SK-N-SH treated with all-trans-retinoic acid at 6 μM for 48 hours (cell line): ENCODE measurements around the gene MORC1.

Experiments used
- ATAC-seq: fragments of 200-7000 bp; cut with Tn5 transposase; 3 replicates; pipeline ENCODE4 v1.9.1; 2020; ENCODE audit warnings: mild to moderate bottlenecking, moderate library complexity
- ARNTL ChIP-seq: fragments of 450-650 bp; formaldehyde crosslinking; IDR thresholded peaks from 2 replicates; pipeline ENCODE4 v1.5.0; 2020; ENCODE audit warnings: low read depth, mild to moderate bottlenecking, moderate library complexity, borderline replicate concordance
- BACH2 ChIP-seq: fragments of 250-450 bp; sonication (Bioruptor Pico); IDR thresholded peaks from 2 replicates; pipeline ENCODE4 v1.9.0; 2021; ENCODE audit warnings: mild to moderate bottlenecking, borderline replicate concordance
- CREB5 ChIP-seq: fragments of 250-450 bp; sonication (Bioruptor Pico); IDR thresholded peaks from 2 replicates; pipeline ENCODE4 v1.5.1; 2020; ENCODE audit warnings: low read depth, mild to moderate bottlenecking, moderate library complexity
- CSDC2 ChIP-seq: fragments of 250-450 bp; sonication (Bioruptor Pico); IDR thresholded peaks from 2 replicates; pipeline ENCODE4 v1.5.0; 2020; ENCODE audit warnings: mild to moderate bottlenecking, moderate library complexity
- CSRNP3 ChIP-seq: fragments of 250-450 bp; sonication (Bioruptor Pico); IDR thresholded peaks from 2 replicates; pipeline ENCODE4 v1.5.1; 2021; ENCODE audit warnings: mild to moderate bottlenecking, moderate library complexity
- ESRRG ChIP-seq: fragments of 250-450 bp; sonication (Bioruptor Pico); IDR thresholded peaks from 2 replicates; pipeline ENCODE4 v1.6.1; 2021; ENCODE audit warnings: mild to moderate bottlenecking
- GLIS3 ChIP-seq: fragments of 250-450 bp; sonication (Bioruptor Pico); IDR thresholded peaks from 2 replicates; pipeline ENCODE4 v1.5.0; 2020; ENCODE audit warnings: mild to moderate bottlenecking, moderate library complexity
- ISL1 ChIP-seq: fragments of 250-450 bp; sonication (Bioruptor Pico); IDR thresholded peaks from 2 replicates; pipeline ENCODE4 v2.1.2; 2022; ENCODE audit warnings: mild to moderate bottlenecking, moderate library complexity
- OSR1 ChIP-seq: fragments of 250-450 bp; sonication (Bioruptor Pico); IDR thresholded peaks from 2 replicates; pipeline ENCODE4 v1.8.0; 2022; ENCODE audit warnings: moderate library complexity, mild to moderate bottlenecking, inconsistent platforms
- PATZ1 ChIP-seq: fragments of 250-450 bp; sonication (Bioruptor Pico); IDR thresholded peaks from 2 replicates; pipeline ENCODE4 v1.8.0; 2020; ENCODE audit warnings: mild to moderate bottlenecking, moderate library complexity, borderline replicate concordance
- POU6F1 ChIP-seq: fragments of 250-450 bp; sonication (Bioruptor Pico); IDR thresholded peaks from 2 replicates; pipeline ENCODE4 v1.8.0; 2021; ENCODE audit warnings: low read depth, mild to moderate bottlenecking, moderate library complexity, borderline replicate concordance
- PPARA ChIP-seq: fragments of 250-450 bp; sonication (Bioruptor Pico); IDR thresholded peaks from 2 replicates; pipeline ENCODE4 v1.5.0; 2020; ENCODE audit warnings: mild to moderate bottlenecking, borderline replicate concordance
- RARB ChIP-seq: fragments of 250-450 bp; sonication (Bioruptor Pico); IDR thresholded peaks from 2 replicates; pipeline ENCODE4 v1.8.0; 2021; ENCODE audit warnings: mild to moderate bottlenecking, moderate library complexity
- TCF4 ChIP-seq: fragments of 250-450 bp; sonication (Bioruptor Pico); IDR thresholded peaks from 2 replicates; pipeline ENCODE4 v1.8.0; 2021; ENCODE audit warnings: mild to moderate bottlenecking, moderate library complexity, borderline replicate concordance
- TOX ChIP-seq: fragments of 250-450 bp; sonication (Bioruptor Pico); IDR thresholded peaks from 2 replicates; pipeline ENCODE4 v1.8.0; 2021; ENCODE audit warnings: mild to moderate bottlenecking, moderate library complexity, borderline replicate concordance
- ZC3H10 ChIP-seq: fragments of 250-450 bp; sonication (Bioruptor Pico); IDR thresholded peaks from 2 replicates; pipeline ENCODE4 v1.5.1; 2021; ENCODE audit warnings: mild to moderate bottlenecking, moderate library complexity
- ZFP3 ChIP-seq: fragments of 250-450 bp; sonication (Bioruptor Pico); IDR thresholded peaks from 2 replicates; pipeline ENCODE4 v1.5.0; 2020; ENCODE audit warnings: mild to moderate bottlenecking, moderate library complexity
- ZFP30 ChIP-seq: fragments of 450-650 bp; formaldehyde crosslinking; IDR thresholded peaks from 2 replicates; pipeline ENCODE4 v1.5.0; 2022; ENCODE audit warnings: mild to moderate bottlenecking, moderate library complexity
- ZNF565 ChIP-seq: fragments of 450-650 bp; formaldehyde crosslinking; conservative IDR thresholded peaks from 2 replicates; pipeline ENCODE4 v1.5.0; 2020; ENCODE audit warnings: low read depth, mild to moderate bottlenecking, moderate library complexity
- ZNF70 ChIP-seq: fragments of 450-650 bp; formaldehyde crosslinking; IDR thresholded peaks from 2 replicates; pipeline ENCODE4 v1.5.0; 2020; ENCODE audit warnings: mild to moderate bottlenecking, moderate library complexity
- ZNF8 ChIP-seq: fragments of 450-650 bp; formaldehyde crosslinking; IDR thresholded peaks from 2 replicates; pipeline ENCODE4 v1.5.0; 2020; ENCODE audit warnings: mild to moderate bottlenecking, moderate library complexity
- TF ChIP-seq, protein P1 (sequence below): fragments of 250-450 bp; sonication (Bioruptor Pico); IDR thresholded peaks from 2 replicates; pipeline ENCODE4 v1.5.0; 2020; ENCODE audit warnings: mild to moderate bottlenecking, moderate library complexity

The MORC1 gene

GRCh38 chr3:108946292-108947285 lies 171.3 kb downstream of the MORC1 start:
- TF ChIP-seq TCF4 (CRISPR knock-in tag) (no peak), CSRNP3 (CRISPR knock-in tag) (no peak), ZNF70 (CRISPR knock-in tag) (no peak), ZNF8 (CRISPR knock-in tag) (no peak), ZC3H10 (CRISPR knock-in tag) (no peak)
- TF ChIP-seq, all 23 proteins: peak for 0
- ATAC-seq = peak; percentile 82

GRCh38 chr3:108940568-108941263 lies 177.2 kb downstream of the MORC1 start:
- peak; percentile 35; the same call in 1 of the 3 replicates for ATAC-seq
- no peak for TF ChIP-seq GLIS3
- TF ChIP-seq ZFP3 (CRISPR knock-in tag) = no peak
- TF ChIP-seq ARNTL (CRISPR knock-in tag) = no peak
- no peak; the same call in 1 of the 2 replicates for TF ChIP-seq ISL1
- TF ChIP-seq ZNF8 (CRISPR knock-in tag) = no peak
- TF ChIP-seq ESRRG = no peak
- TF ChIP-seq TCF4 (CRISPR knock-in tag) = no peak
- no peak for TF ChIP-seq CREB5 (CRISPR knock-in tag)
- TF ChIP-seq PPARA = no peak

DNA sequence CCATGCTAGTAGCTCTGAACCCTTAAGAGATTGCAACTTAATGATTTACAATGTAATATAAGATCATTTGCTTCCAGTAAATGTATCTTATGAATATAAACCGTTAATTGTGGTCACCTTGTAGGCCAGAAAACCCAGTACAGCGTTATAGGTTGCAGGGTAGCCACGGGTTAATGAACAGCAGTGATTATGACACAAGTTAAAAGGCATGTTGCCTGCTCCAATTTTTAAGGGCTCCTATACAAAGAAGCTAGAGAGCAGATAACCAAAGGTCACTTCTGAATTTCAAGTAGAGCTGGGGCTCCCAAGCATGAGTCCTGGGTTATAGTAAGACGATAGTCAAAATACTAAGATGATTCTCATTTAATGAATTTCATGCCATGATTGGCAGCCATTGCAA lies 177.8 kb downstream of the MORC1 start:
- no peak for ATAC-seq

More for the DNA sequence above, 177.8 kb downstream of the MORC1 start:
- no peak for TF ChIP-seq CSDC2 (CRISPR knock-in tag)
- TF ChIP-seq POU6F1 (CRISPR knock-in tag) = no peak
- TF ChIP-seq, protein P1, sequence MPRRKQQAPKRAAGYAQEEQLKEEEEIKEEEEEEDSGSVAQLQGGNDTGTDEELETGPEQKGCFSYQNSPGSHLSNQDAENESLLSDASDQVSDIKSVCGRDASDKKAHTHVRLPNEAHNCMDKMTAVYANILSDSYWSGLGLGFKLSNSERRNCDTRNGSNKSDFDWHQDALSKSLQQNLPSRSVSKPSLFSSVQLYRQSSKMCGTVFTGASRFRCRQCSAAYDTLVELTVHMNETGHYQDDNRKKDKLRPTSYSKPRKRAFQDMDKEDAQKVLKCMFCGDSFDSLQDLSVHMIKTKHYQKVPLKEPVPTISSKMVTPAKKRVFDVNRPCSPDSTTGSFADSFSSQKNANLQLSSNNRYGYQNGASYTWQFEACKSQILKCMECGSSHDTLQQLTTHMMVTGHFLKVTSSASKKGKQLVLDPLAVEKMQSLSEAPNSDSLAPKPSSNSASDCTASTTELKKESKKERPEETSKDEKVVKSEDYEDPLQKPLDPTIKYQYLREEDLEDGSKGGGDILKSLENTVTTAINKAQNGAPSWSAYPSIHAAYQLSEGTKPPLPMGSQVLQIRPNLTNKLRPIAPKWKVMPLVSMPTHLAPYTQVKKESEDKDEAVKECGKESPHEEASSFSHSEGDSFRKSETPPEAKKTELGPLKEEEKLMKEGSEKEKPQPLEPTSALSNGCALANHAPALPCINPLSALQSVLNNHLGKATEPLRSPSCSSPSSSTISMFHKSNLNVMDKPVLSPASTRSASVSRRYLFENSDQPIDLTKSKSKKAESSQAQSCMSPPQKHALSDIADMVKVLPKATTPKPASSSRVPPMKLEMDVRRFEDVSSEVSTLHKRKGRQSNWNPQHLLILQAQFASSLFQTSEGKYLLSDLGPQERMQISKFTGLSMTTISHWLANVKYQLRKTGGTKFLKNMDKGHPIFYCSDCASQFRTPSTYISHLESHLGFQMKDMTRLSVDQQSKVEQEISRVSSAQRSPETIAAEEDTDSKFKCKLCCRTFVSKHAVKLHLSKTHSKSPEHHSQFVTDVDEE = no peak
- TF ChIP-seq TOX = no peak
- TF ChIP-seq OSR1 (CRISPR knock-in tag) = no peak
- TF ChIP-seq ZNF8 (CRISPR knock-in tag) = no peak
- TF ChIP-seq CREB5 (CRISPR knock-in tag) = no peak
- no peak for TF ChIP-seq ZFP30 (CRISPR knock-in tag)
- no peak for TF ChIP-seq PATZ1
- TF ChIP-seq ARNTL (CRISPR knock-in tag) = no peak
- TF ChIP-seq BACH2 (CRISPR knock-in tag) = no peak
- no peak for TF ChIP-seq RARB (CRISPR knock-in tag)
- TF ChIP-seq ZNF565 = no peak
- no peak for TF ChIP-seq ZC3H10 (CRISPR knock-in tag)
- TF ChIP-seq, all 23 proteins: peak for 0
